IPS-NIHi11 (cell line): ENCODE results near the gene DUS2.
"Not testable (repeated sequence)": the region's sequence is repeated elsewhere in the genome, so short reads cannot be mapped to it uniquely, and the experiment has no call there.

Experiments
- DNase-seq: peaks from one replicate; pipeline ENCODE4 v3.0.0; 2012; ENCODE audit warnings: mixed read lengths, low spot score

The DUS2 gene

GRCh38 chr16:68091380-68092261, 68.5 kb downstream of the DUS2 start:
- no peak for DNase-seq

GRCh38 chr16:68092275-68092674, 69.2 kb downstream of the DUS2 start:
- DNase-seq = not testable (repeated sequence)

- no peak for DNase-seq
Measured at GRCh38 chr16:68093816-68094613, 70.9 kb downstream of the DUS2 start.

- DNase-seq = no peak
Measured at GRCh38 chr16:68094614-68094934, 71.5 kb downstream of the DUS2 start.

GRCh38 chr16:68096491-68096890, 73.4 kb downstream of the DUS2 start:
- DNase-seq = no peak

- DNase-seq = no peak
Measured at GRCh38 chr16:68097088-68097487, 74.0 kb downstream of the DUS2 start.

GRCh38 chr16:68097895-68098294, 74.8 kb downstream of the DUS2 start:
- no peak for DNase-seq

GRCh38 chr16:68100488-68100887, 77.4 kb downstream of the DUS2 start:
- no peak for DNase-seq

- no peak for DNase-seq
Measured at GRCh38 chr16:68105611-68106010, 82.5 kb downstream of the DUS2 start.

GRCh38 chr16:68107230-68107928, 84.3 kb downstream of the DUS2 start:
- DNase-seq = not testable (repeated sequence)

- DNase-seq = not testable (repeated sequence)
Measured at GRCh38 chr16:68109156-68109555, 86.1 kb downstream of the DUS2 start.

GRCh38 chr16:68110611-68111010, 87.5 kb downstream of the DUS2 start:
- DNase-seq = not testable (repeated sequence)

- DNase-seq = no peak
Measured at GRCh38 chr16:68111379-68111778, 88.3 kb downstream of the DUS2 start.

GRCh38 chr16:68113059-68113761, 90.1 kb downstream of the DUS2 start:
- DNase-seq = no peak

- no peak for DNase-seq
Measured at GRCh38 chr16:68113765-68114240, 90.7 kb downstream of the DUS2 start.

GRCh38 chr16:68114939-68115338, 91.9 kb downstream of the DUS2 start:
- not testable (repeated sequence) for DNase-seq

- DNase-seq = no peak
Measured at GRCh38 chr16:68115851-68116250, 92.8 kb downstream of the DUS2 start.

GRCh38 chr16:68116256-68116867, 93.3 kb downstream of the DUS2 start:
- DNase-seq = no peak

GRCh38 chr16:68117884-68118283, 94.8 kb downstream of the DUS2 start:
- no peak for DNase-seq

GRCh38 chr16:68118954-68119353, 95.9 kb downstream of the DUS2 start:
- DNase-seq = not testable (repeated sequence)

GRCh38 chr16:68120496-68120895, 97.4 kb downstream of the DUS2 start:
- DNase-seq = not testable (repeated sequence)
